GM21737 (cell line): Measurements from ENCODE around the gene REV3L.
"Not testable (repeated sequence)": the region's sequence is repeated elsewhere in the genome, so short reads cannot be mapped to it uniquely, and the experiment has no call there.

Experiments used
- ATAC-seq: cut with Tn5 transposase; IDR thresholded peaks from one replicate; pipeline ENCODE4 v1.9.1; 2021; ENCODE audit warnings: mild to moderate bottlenecking, moderate library complexity; ENCODE audit not compliant: unreplicated experiment

REV3L gene

GRCh38 chr6:111270121-111270520 is 212.9 kb downstream of the REV3L start:
- ATAC-seq, result no peak

GRCh38 chr6:111269401-111269970 is 213.5 kb downstream of the REV3L start:
- no peak for ATAC-seq

- no peak for ATAC-seq
Measured at GRCh38 chr6:111267764-111268333, 215.2 kb downstream of the REV3L start.

GRCh38 chr6:111266276-111266675 is 216.7 kb downstream of the REV3L start:
- no peak for ATAC-seq

GRCh38 chr6:111265842-111266241 is 217.2 kb downstream of the REV3L start:
- ATAC-seq, result no peak

- no peak for ATAC-seq
Measured at GRCh38 chr6:111263837-111264236, 219.2 kb downstream of the REV3L start.

- no peak for ATAC-seq
Measured at GRCh38 chr6:111260570-111261298, 222.3 kb downstream of the REV3L start.

- peak; percentile 98 for ATAC-seq
Measured at GRCh38 chr6:111259089-111259831, 223.8 kb downstream of the REV3L start.

GRCh38 chr6:111258615-111259088 is 224.4 kb downstream of the REV3L start:
- ATAC-seq, result no peak

- no peak for ATAC-seq
Measured at GRCh38 chr6:111258010-111258409, 225.0 kb downstream of the REV3L start.

GRCh38 chr6:111256646-111257045 is 226.4 kb downstream of the REV3L start:
- ATAC-seq, result no peak

- not testable (repeated sequence) for ATAC-seq
Measured at GRCh38 chr6:111255838-111256237, 227.2 kb downstream of the REV3L start.

GRCh38 chr6:111254779-111255166 is 228.2 kb downstream of the REV3L start:
- no peak for ATAC-seq

GRCh38 chr6:111254004-111254778 is 228.8 kb downstream of the REV3L start:
- no peak for ATAC-seq

- ATAC-seq, result no peak
Measured at GRCh38 chr6:111252726-111253125, 230.3 kb downstream of the REV3L start.

GRCh38 chr6:111250791-111251354 is 232.1 kb downstream of the REV3L start:
- no peak for ATAC-seq
